GM23338 (cell line): ENCODE results near the gene COX4I1. TPM values are rescaled to one million over a fixed set of nuclear protein-coding genes. Genes with fewer than 3 reads are reported as not detected.
"Not testable (repeated sequence)": the region's sequence is repeated elsewhere in the genome, so short reads cannot be mapped to it uniquely, and the experiment has no call there.

Experiments used
- ATAC-seq: fragments of 200-7000 bp; cut with Tn5 transposase; 3 replicates; pipeline ENCODE4 v1.9.1; 2020
- DNase-seq: peaks from one replicate; pipeline ENCODE4 v3.0.0-alpha.2; 2015; ENCODE audit warnings: low spot score
- H2AFZ ChIP-seq: fragments of 200-600 bp; sonication (generic); 2 replicates; pipeline ENCODE4 v1.8.0; 2016; ENCODE audit warnings: antibody characterized with exemption, mild to moderate bottlenecking, moderate library complexity
- H3F3A ChIP-seq: fragments of 200-600 bp; sonication (generic); replicated peaks from 2 replicates; pipeline ENCODE4 v1.8.0; 2017; ENCODE audit warnings: antibody characterized with exemption, mixed run types, low read depth
- H3K27ac ChIP-seq: fragments of 200-600 bp; sonication (generic); 2 replicates; pipeline ENCODE4 v1.6.1; 2016; ENCODE audit warnings: low read depth
- H3K27me3 ChIP-seq: fragments of 200-600 bp; sonication (generic); 2 replicates; pipeline ENCODE4 v1.8.0; 2016; ENCODE audit warnings: mild to moderate bottlenecking, mixed run types, moderate library complexity; ENCODE audit not compliant: insufficient read depth
- H3K36me3 ChIP-seq: fragments of 200-600 bp; sonication (generic); 2 replicates; pipeline ENCODE4 v1.8.0; 2016; ENCODE audit warnings: mild to moderate bottlenecking; ENCODE audit not compliant: insufficient read depth
- H3K4me1 ChIP-seq: fragments of 200-600 bp; sonication (generic); 2 replicates; pipeline ENCODE4 v1.8.0; 2016; ENCODE audit warnings: mild to moderate bottlenecking, moderate library complexity; ENCODE audit not compliant: insufficient read depth
- H3K4me2 ChIP-seq: fragments of 200-600 bp; sonication (generic); 2 replicates; pipeline ENCODE4 v1.7.1; 2017; ENCODE audit warnings: mixed run types
- H3K4me3 ChIP-seq: fragments of 200-600 bp; sonication (generic); 2 replicates; pipeline ENCODE4 v1.6.1; 2016; ENCODE audit warnings: mixed run types
- H3K79me2 ChIP-seq: fragments of 200-600 bp; sonication (generic); replicated peaks from 2 replicates; pipeline ENCODE4 v1.8.0; 2017; ENCODE audit warnings: mild to moderate bottlenecking; ENCODE audit not compliant: insufficient read depth
- H3K9me2 ChIP-seq: fragments of 200-600 bp; sonication (generic); 2 replicates; pipeline ENCODE4 v1.8.0; 2017; ENCODE audit not compliant: insufficient read depth
- H4K20me1 ChIP-seq: fragments of 200-600 bp; sonication (generic); replicated peaks from 2 replicates; pipeline ENCODE4 v1.8.0; 2017; ENCODE audit warnings: mild to moderate bottlenecking; ENCODE audit not compliant: insufficient read depth
- H3K27ac Mint-ChIP-seq: 2 replicates; pipeline ENCODE4 v1.8.0; 2020; ENCODE audit warnings: inconsistent platforms, mild to moderate bottlenecking, moderate library complexity, mixed read lengths
- H3K27me3 Mint-ChIP-seq: 3 replicates; pipeline ENCODE4 v1.8.0; 2022; ENCODE audit warnings: low read depth, mild to moderate bottlenecking, moderate library complexity, mixed read lengths, inconsistent platforms; ENCODE audit not compliant: insufficient read depth, poor library complexity
- H3K36me3 Mint-ChIP-seq: 3 replicates; pipeline ENCODE4 v1.8.0; 2021; ENCODE audit warnings: low read depth, mild to moderate bottlenecking, inconsistent platforms, moderate library complexity, mixed read lengths
- H3K4me1 Mint-ChIP-seq: 3 replicates; pipeline ENCODE4 v1.8.0; 2020; ENCODE audit warnings: mild to moderate bottlenecking, inconsistent platforms, mixed read lengths
- H3K4me3 Mint-ChIP-seq: 3 replicates; pipeline ENCODE4 v1.8.0; 2021; ENCODE audit warnings: moderate library complexity, mild to moderate bottlenecking, inconsistent platforms, mixed read lengths
- H3K9me3 Mint-ChIP-seq: 3 replicates; pipeline ENCODE4 v1.8.0; 2020; ENCODE audit warnings: moderate library complexity, mild to moderate bottlenecking, inconsistent platforms, mixed read lengths
- EZH2phosphoT487 ChIP-seq: fragments of 200-600 bp; sonication (generic); IDR thresholded peaks from one replicate; pipeline ENCODE4 v1.8.1; 2018; ENCODE audit warnings: antibody characterized with exemption; ENCODE audit not compliant: unreplicated experiment
- POLR2AphosphoS5 ChIP-seq: IDR thresholded peaks from 2 replicates; pipeline ENCODE4 v1.6.1; 2016; ENCODE audit warnings: antibody characterized with exemption, low read depth
- STAT1 ChIP-seq: IDR thresholded peaks from one replicate; pipeline ENCODE4 v1.6.1; 2016; ENCODE audit warnings: antibody characterized with exemption; ENCODE audit not compliant: unreplicated experiment
- ZNF114 ChIP-seq: fragments of 250-450 bp; sonication (Bioruptor Pico); IDR thresholded peaks from 2 replicates; pipeline ENCODE4 v1.5.0; 2020; ENCODE audit warnings: mild to moderate bottlenecking, moderate library complexity
- ZNF331 ChIP-seq: fragments of 250-450 bp; sonication (Bioruptor Pico); IDR thresholded peaks from 2 replicates; pipeline ENCODE4 v1.5.0; 2020; ENCODE audit warnings: low read depth, mild to moderate bottlenecking, moderate library complexity
- ZNF462 ChIP-seq: fragments of 250-450 bp; sonication (Bioruptor Pico); IDR thresholded peaks from 2 replicates; pipeline ENCODE4 v1.5.0; 2020; ENCODE audit warnings: mild to moderate bottlenecking, moderate library complexity
- polyA plus RNA-seq: library from polyadenylated mRNA; unstranded; fragments of >200 nt; fragmentation: Nextera tagmentation; extraction: Ambion mirVana; gene quantifications from 2 replicates; pipeline ENCODE4 v1.2.1, GENCODE V29; 2016
- total RNA-seq: library from RNA; depleted of rRNA; stranded (reverse); fragments of >200 nt; shearing (Covaris generic); gene quantifications from 2 replicates; pipeline ENCODE4 v1.2.3, GENCODE V29; 2014

COX4I1 gene
- total and polyA plus RNA-seq, 2 experiments from 2014 or later: 329 to 1,008 TPM

- TF ChIP-seq ZNF462 (CRISPR knock-in tag) (no peak), ZNF114 (CRISPR knock-in tag) (no peak), ZNF331 (CRISPR knock-in tag) (no peak), EZH2phosphoT487 (no peak), STAT1 (no peak), POLR2AphosphoS5 (no peak)
- Histone ChIP-seq H3K4me1 (no peaks in the 10 kb centered on the region), H3F3A (no peaks in the 10 kb centered on the region), H3K4me3 (no peak overlapping the region), H3K4me2 (no peak overlapping the region), H3K27me3 (no peaks in the 10 kb centered on the region), H3K36me3 (no peaks in the 10 kb centered on the region), H3K9me2 (no peaks in the 10 kb centered on the region), H3K79me2 (no peaks in the 10 kb centered on the region), H4K20me1 (no peaks in the 10 kb centered on the region), H2AFZ (peak overlapping the region; percentile 69; the same call in 1 of the 2 replicates), H3K27ac (no peak overlapping the region)
- Mint-ChIP-seq H3K4me3 (no peak overlapping the region), H3K4me1 (no peaks in the 10 kb centered on the region; the same call in 2 of the 3 replicates), H3K36me3 (peaks cover 10% of the 10 kb centered on the region), H3K9me3 (peaks cover 22% of the 10 kb centered on the region), H3K27me3 (peaks cover 14% of the 10 kb centered on the region), H3K27ac (no peak overlapping the region)
- DNase-seq (no peak), ATAC-seq (no peak)
Observed at GRCh38 chr16:85836706-85837582, 37.4 kb downstream of the COX4I1 start.

GRCh38 chr16:85837654-85838053 is 38.2 kb downstream of the COX4I1 start:
- H3F3A ChIP-seq, H4K20me1 ChIP-seq, H3K27ac Mint-ChIP-seq, H3K4me3 Mint-ChIP-seq, H3K36me3 Mint-ChIP-seq, H3K4me1 Mint-ChIP-seq, H3K9me2 ChIP-seq, ATAC-seq, H3K27me3 ChIP-seq, H3K27ac ChIP-seq, H3K79me2 ChIP-seq, H2AFZ ChIP-seq, H3K4me3 ChIP-seq, DNase-seq, H3K36me3 ChIP-seq, H3K4me1 ChIP-seq, H3K4me2 ChIP-seq: not testable (repeated sequence)
- Mint-ChIP-seq H3K9me3 (peaks cover 17% of the 10 kb centered on the region), H3K27me3 (peaks cover 14% of the 10 kb centered on the region)
